ENCODE data around the gene DHX38.

Gene DHX38

DNA sequence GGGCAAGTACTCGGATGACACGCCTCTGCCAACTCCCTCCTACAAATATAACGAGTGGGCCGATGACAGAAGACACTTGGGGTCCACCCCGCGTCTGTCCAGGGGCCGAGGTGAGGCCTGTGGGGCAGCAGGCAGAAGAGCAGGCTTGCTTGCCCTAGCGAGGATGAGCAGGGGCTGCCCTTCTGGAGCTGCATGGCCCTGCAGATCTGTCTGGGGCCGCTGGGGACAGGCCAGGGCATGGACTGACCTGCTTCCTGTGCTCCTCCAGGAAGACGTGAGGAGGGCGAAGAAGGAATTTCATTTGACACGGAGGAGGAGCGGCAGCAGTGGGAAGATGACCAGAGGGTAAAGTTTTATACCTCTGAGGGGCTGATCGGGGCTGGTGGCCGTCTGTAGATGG lies 5.3 kb downstream of the DHX38 start:
- no peaks in the 10 kb centered on the region for H3K9me3 ChIP-seq (ENCODE audit: severe bottlenecking)
- H3K4me3 ChIP-seq (ENCODE audit: severe bottlenecking) = no peak overlapping the region
- no peak overlapping the region for H3K27ac ChIP-seq (ENCODE audit: poor library complexity, severe bottlenecking)
- peaks cover 88% of the 10 kb centered on the region for H3K36me3 ChIP-seq (ENCODE audit: low read depth)
- ATAC-seq (ENCODE audit: low read depth) (peak; percentile 16; the same call in 2 of the 3 replicates), DNase-seq (ENCODE audit: low spot score) (no peak)
- H3K27me3 ChIP-seq (ENCODE audit: insufficient read depth, poor library complexity, severe bottlenecking) = no peaks in the 10 kb centered on the region
- TF ChIP-seq, protein P1, sequence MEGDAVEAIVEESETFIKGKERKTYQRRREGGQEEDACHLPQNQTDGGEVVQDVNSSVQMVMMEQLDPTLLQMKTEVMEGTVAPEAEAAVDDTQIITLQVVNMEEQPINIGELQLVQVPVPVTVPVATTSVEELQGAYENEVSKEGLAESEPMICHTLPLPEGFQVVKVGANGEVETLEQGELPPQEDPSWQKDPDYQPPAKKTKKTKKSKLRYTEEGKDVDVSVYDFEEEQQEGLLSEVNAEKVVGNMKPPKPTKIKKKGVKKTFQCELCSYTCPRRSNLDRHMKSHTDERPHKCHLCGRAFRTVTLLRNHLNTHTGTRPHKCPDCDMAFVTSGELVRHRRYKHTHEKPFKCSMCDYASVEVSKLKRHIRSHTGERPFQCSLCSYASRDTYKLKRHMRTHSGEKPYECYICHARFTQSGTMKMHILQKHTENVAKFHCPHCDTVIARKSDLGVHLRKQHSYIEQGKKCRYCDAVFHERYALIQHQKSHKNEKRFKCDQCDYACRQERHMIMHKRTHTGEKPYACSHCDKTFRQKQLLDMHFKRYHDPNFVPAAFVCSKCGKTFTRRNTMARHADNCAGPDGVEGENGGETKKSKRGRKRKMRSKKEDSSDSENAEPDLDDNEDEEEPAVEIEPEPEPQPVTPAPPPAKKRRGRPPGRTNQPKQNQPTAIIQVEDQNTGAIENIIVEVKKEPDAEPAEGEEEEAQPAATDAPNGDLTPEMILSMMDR (IDR thresholded peaks at IDR 0.05; ENCODE audit: poor library complexity, severe bottlenecking) = no peak
- H3K4me1 ChIP-seq (ENCODE audit: insufficient read depth, poor library complexity, severe bottlenecking) = peaks cover 9% of the 10 kb centered on the region

DNA sequence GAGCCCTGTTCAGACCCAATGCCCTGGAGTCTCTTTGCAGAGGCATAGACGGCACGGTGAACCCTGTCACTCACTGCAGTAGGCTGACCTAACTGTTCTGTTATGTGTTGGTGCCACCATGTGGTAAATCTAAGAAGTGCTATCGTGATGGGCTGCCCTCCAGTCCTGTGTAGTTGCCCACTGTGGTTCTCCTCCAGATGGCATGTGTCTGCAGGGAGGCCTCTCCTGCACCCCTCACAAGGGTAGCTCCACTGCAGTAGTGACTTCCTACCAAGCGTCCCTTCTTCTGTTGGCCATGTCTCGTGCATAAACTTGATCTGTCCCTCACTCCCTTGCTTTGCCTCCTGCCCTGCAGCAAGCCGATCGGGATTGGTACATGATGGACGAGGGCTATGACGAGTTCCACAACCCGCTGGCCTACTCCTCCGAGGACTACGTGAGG lies 5.8 kb downstream of the DHX38 start:
- H3K27me3 ChIP-seq (ENCODE audit: insufficient read depth, poor library complexity, severe bottlenecking) = no peaks in the 10 kb centered on the region
- TF ChIP-seq, protein P1 (IDR thresholded peaks at IDR 0.05; ENCODE audit: poor library complexity, severe bottlenecking) = peak; percentile 61
- no peak overlapping the region for H3K4me3 ChIP-seq (ENCODE audit: severe bottlenecking)
- H3K4me1 ChIP-seq (ENCODE audit: insufficient read depth, poor library complexity, severe bottlenecking) = peaks cover 9% of the 10 kb centered on the region
- DNase-seq (ENCODE audit: low spot score) = no peak
- ATAC-seq (ENCODE audit: low read depth) = peak; percentile 86
- peaks cover 92% of the 10 kb centered on the region for H3K36me3 ChIP-seq (ENCODE audit: low read depth)
- no peak overlapping the region for H3K27ac ChIP-seq (ENCODE audit: poor library complexity, severe bottlenecking)
- no peaks in the 10 kb centered on the region for H3K9me3 ChIP-seq (ENCODE audit: severe bottlenecking)

DNA sequence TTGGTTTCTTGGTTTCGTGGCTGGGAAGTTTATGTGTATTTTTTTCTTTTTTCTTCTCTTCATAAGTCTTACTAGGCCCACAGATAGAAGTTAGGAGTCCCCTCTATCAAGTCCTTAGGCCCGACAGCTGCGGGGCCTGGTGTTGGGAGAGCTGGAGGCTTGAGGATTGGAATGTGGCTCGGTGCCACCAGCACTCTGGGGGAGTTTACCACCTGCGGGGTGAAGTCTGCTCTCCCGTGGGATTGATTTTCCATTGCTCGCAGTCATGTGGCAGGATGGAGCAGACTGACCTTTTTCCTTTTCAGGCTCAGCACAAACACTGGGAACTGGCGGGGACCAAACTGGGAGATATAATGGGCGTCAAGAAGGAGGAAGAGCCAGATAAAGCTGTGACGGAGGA lies 7.5 kb downstream of the DHX38 start:
- Histone ChIP-seq H3K36me3 (ENCODE audit: low read depth) (peaks cover 97% of the 10 kb centered on the region), H3K27ac (ENCODE audit: poor library complexity, severe bottlenecking) (no peak overlapping the region), H3K27me3 (ENCODE audit: insufficient read depth, poor library complexity, severe bottlenecking) (no peaks in the 10 kb centered on the region), H3K4me3 (ENCODE audit: severe bottlenecking) (no peak overlapping the region), H3K9me3 (ENCODE audit: severe bottlenecking) (no peaks in the 10 kb centered on the region), H3K4me1 (ENCODE audit: insufficient read depth, poor library complexity, severe bottlenecking) (no peaks in the 10 kb centered on the region)
- no peak for ATAC-seq (ENCODE audit: low read depth)
- DNase-seq (ENCODE audit: low spot score) = no peak
- TF ChIP-seq, protein P1 (IDR thresholded peaks at IDR 0.05; ENCODE audit: poor library complexity, severe bottlenecking) = no peak

DNA sequence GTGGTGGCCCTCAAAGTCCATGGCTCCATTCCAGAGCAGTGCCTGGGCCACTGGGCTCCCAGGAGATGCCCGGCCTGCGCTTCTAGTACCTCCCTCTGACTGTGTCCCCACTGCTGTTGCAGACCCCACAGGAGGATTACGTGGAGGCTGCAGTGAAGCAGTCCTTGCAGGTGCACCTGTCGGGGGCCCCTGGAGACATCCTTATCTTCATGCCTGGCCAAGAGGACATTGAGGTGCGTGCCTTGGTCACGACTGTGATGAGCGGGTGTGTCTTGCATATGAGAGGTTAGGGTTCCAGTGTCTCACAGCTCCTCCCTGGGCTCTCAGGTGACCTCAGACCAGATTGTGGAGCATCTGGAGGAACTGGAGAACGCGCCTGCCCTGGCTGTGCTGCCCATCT lies 11.3 kb downstream of the DHX38 start:
- Histone ChIP-seq H3K4me3 (ENCODE audit: severe bottlenecking) (no peak overlapping the region), H3K9me3 (ENCODE audit: severe bottlenecking) (no peaks in the 10 kb centered on the region), H3K27me3 (ENCODE audit: insufficient read depth, poor library complexity, severe bottlenecking) (no peaks in the 10 kb centered on the region), H3K4me1 (ENCODE audit: insufficient read depth, poor library complexity, severe bottlenecking) (no peaks in the 10 kb centered on the region), H3K36me3 (ENCODE audit: low read depth) (peaks cover 98% of the 10 kb centered on the region), H3K27ac (ENCODE audit: poor library complexity, severe bottlenecking) (no peak overlapping the region)
- TF ChIP-seq, protein P1 (IDR thresholded peaks at IDR 0.05; ENCODE audit: poor library complexity, severe bottlenecking) = no peak
- ATAC-seq (ENCODE audit: low read depth) = no peak
- DNase-seq (ENCODE audit: low spot score) = no peak

DNA sequence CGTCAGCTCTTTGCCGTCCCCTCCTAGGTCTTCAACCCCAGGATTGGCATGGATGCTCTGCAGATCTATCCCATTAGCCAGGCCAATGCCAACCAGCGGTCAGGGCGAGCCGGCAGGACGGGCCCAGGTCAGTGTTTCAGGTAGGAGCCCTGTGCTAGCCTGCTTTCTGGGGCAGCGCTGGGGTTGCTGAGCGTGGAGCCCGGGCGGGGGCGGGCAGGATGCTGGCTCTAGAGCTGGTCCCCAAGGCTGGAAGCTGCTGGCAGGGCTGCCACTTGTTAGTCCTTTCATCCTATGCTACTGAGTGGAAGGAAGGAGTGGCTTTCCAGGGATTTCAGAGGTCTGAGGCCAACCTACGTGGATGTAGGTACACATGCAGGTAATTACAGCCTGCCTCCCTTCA lies 12.3 kb downstream of the DHX38 start:
- H3K4me1 ChIP-seq (ENCODE audit: insufficient read depth, poor library complexity, severe bottlenecking) = no peaks in the 10 kb centered on the region
- TF ChIP-seq, protein P1 (IDR thresholded peaks at IDR 0.05; ENCODE audit: poor library complexity, severe bottlenecking) = no peak
- no peak overlapping the region for H3K27ac ChIP-seq (ENCODE audit: poor library complexity, severe bottlenecking)
- no peak overlapping the region for H3K4me3 ChIP-seq (ENCODE audit: severe bottlenecking)
- ATAC-seq (ENCODE audit: low read depth) (no peak), DNase-seq (ENCODE audit: low spot score) (no peak)
- no peaks in the 10 kb centered on the region for H3K27me3 ChIP-seq (ENCODE audit: insufficient read depth, poor library complexity, severe bottlenecking)
- peaks cover 98% of the 10 kb centered on the region for H3K36me3 ChIP-seq (ENCODE audit: low read depth)
- H3K9me3 ChIP-seq (ENCODE audit: severe bottlenecking) = no peaks in the 10 kb centered on the region

All from RWPE2 (cell line).